Progenitor cell of endocrine pancreas (in vitro differentiated cells): Measurements from ENCODE around the gene AGPAT4. TPM values are rescaled to one million over a fixed set of nuclear protein-coding genes. Genes with fewer than 3 reads are reported as not detected.

Source experiments
- DNase-seq: peaks from one replicate; pipeline ENCODE4 v3.0.0; 2021; ENCODE audit warnings: low spot score; ENCODE audit not compliant: unreplicated experiment
- H3K27ac Mint-ChIP-seq: 2 replicates; pipeline ENCODE4 v1.8.0; 2021; ENCODE audit warnings: mild to moderate bottlenecking, moderate library complexity, mixed read lengths
- H3K27me3 Mint-ChIP-seq: 2 replicates; pipeline ENCODE4 v1.8.0; 2021; ENCODE audit warnings: mixed read lengths
- H3K36me3 Mint-ChIP-seq: 2 replicates; pipeline ENCODE4 v1.8.0; 2022; ENCODE audit warnings: mixed read lengths; ENCODE audit not compliant: insufficient read depth
- H3K4me1 Mint-ChIP-seq: 2 replicates; pipeline ENCODE4 v1.8.0; 2021; ENCODE audit warnings: low read depth, mixed read lengths
- H3K4me3 Mint-ChIP-seq: 2 replicates; pipeline ENCODE4 v1.8.0; 2021; ENCODE audit warnings: low read depth, mild to moderate bottlenecking, moderate library complexity, mixed read lengths
- H3K9me3 Mint-ChIP-seq: 2 replicates; pipeline ENCODE4 v1.8.0; 2021; ENCODE audit warnings: low read depth, mixed read lengths
- CTCF ChIP-seq: fragments of 200-600 bp; sonication (generic); IDR thresholded peaks from one replicate; pipeline ENCODE4 v1.5.0; 2021; ENCODE audit warnings: antibody characterized with exemption, mild to moderate bottlenecking; ENCODE audit not compliant: unreplicated experiment
- total RNA-seq: library from RNA; stranded (reverse); gene quantifications from 2 replicates; pipeline ENCODE4 v1.2.1, GENCODE V29; 2021

Gene AGPAT4
- total RNA-seq, 1 donor from 2014 or later = 43.7 TPM

DNA sequence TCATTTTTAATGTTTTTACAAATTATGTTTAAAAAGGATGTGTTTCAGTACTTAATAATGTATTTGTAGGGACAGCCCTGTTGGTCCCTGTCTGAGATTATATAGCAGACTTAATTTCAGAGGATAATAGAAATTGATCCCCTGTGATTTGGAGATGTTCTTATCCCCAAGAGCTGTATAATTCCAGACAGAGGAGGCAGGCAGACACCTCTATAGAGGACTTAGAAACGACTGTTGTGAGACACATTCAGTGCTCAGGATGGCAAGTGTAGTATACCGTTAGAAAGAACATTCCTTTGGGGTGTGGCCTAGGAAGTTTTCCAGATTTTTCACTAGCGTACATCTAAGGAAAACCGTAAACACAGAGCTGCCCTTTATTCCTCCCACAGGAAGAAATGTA is 164.5 kb downstream of the AGPAT4 start:
- H3K27ac Mint-ChIP-seq = no peak overlapping the region
- H3K9me3 Mint-ChIP-seq = no peaks in the 10 kb centered on the region
- no peaks in the 10 kb centered on the region for H3K27me3 Mint-ChIP-seq
- no peak for TF ChIP-seq CTCF
- peaks cover 38% of the 10 kb centered on the region for H3K36me3 Mint-ChIP-seq
- no peak overlapping the region for H3K4me3 Mint-ChIP-seq
- no peak for DNase-seq
- H3K4me1 Mint-ChIP-seq = no peaks in the 10 kb centered on the region

- Mint-ChIP-seq H3K27ac (no peak overlapping the region), H3K4me3 (no peak overlapping the region), H3K36me3 (peaks cover 38% of the 10 kb centered on the region), H3K4me1 (no peaks in the 10 kb centered on the region), H3K27me3 (no peaks in the 10 kb centered on the region), H3K9me3 (no peaks in the 10 kb centered on the region)
- no peak for TF ChIP-seq CTCF
- DNase-seq = no peak
Observed at GRCh38 chr6:161108916-161109315, 164.9 kb downstream of the AGPAT4 start.

- no peak for DNase-seq
- Mint-ChIP-seq H3K27ac (no peak overlapping the region), H3K27me3 (no peaks in the 10 kb centered on the region), H3K4me3 (no peak overlapping the region), H3K9me3 (no peaks in the 10 kb centered on the region), H3K36me3 (peaks cover 43% of the 10 kb centered on the region), H3K4me1 (no peaks in the 10 kb centered on the region)
- TF ChIP-seq CTCF = no peak
Observed at GRCh38 chr6:161107779-161108730, 165.8 kb downstream of the AGPAT4 start.

DNA sequence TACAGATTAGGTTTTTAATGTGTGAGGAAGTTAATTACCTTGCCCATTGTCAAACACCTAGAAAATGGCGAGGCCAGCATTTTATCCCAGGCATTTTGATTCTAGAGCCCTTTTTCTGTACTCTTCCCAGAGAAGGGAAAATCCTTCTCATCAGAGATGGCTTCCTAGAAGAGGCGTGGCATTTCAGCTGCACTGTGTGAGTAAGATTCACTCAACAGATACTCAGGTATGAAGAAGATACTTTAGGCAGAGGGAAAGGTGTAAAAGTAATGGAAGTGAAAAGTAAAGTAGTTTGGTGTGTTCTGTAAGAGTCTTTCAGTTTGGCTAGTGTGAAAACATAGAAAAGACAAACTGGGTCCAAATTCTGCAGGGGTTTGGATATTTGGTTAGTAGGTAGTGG is 168.5 kb downstream of the AGPAT4 start:
- H3K4me1 Mint-ChIP-seq = no peaks in the 10 kb centered on the region
- H3K9me3 Mint-ChIP-seq = no peaks in the 10 kb centered on the region
- H3K36me3 Mint-ChIP-seq = peaks cover 29% of the 10 kb centered on the region
- H3K27ac Mint-ChIP-seq = no peak overlapping the region
- H3K4me3 Mint-ChIP-seq = no peak overlapping the region
- no peaks in the 10 kb centered on the region for H3K27me3 Mint-ChIP-seq
- no peak for DNase-seq
- TF ChIP-seq CTCF = no peak

- H3K4me1 Mint-ChIP-seq = no peaks in the 10 kb centered on the region
- no peak overlapping the region for H3K4me3 Mint-ChIP-seq
- no peak for DNase-seq
- H3K36me3 Mint-ChIP-seq = peaks cover 27% of the 10 kb centered on the region
- H3K27me3 Mint-ChIP-seq = no peaks in the 10 kb centered on the region
- no peaks in the 10 kb centered on the region for H3K9me3 Mint-ChIP-seq
- TF ChIP-seq CTCF = no peak
- no peak overlapping the region for H3K27ac Mint-ChIP-seq
Observed at GRCh38 chr6:161104966-161105365, 168.9 kb downstream of the AGPAT4 start.
